HL-60 (cell line): Measurements from ENCODE around the gene TGIF2.

Source experiments
- CTCF ChIP-seq: IDR thresholded peaks from one replicate; pipeline ENCODE4 v1.5.1; 2011; ENCODE audit warnings: low read length, control low read depth, inconsistent platforms; ENCODE audit not compliant: insufficient read depth
- POLR2AphosphoS5 ChIP-seq: IDR thresholded peaks from 2 replicates; pipeline ENCODE4 v1.6.1; 2012; ENCODE audit warnings: low read depth
- REST ChIP-seq: IDR thresholded peaks from 2 replicates; pipeline ENCODE4 v1.6.1; 2012; ENCODE audit warnings: low read depth; ENCODE audit not compliant: insufficient replicate concordance

- TF ChIP-seq CTCF (no peak), POLR2AphosphoS5 (no peak; the same call in 1 of the 2 replicates), REST (no peak)
Observed at GRCh38 chr20:36582821-36583220, 9.4 kb downstream of the TGIF2 start.
